Measurements from ENCODE around the gene TRAF5.

DNA sequence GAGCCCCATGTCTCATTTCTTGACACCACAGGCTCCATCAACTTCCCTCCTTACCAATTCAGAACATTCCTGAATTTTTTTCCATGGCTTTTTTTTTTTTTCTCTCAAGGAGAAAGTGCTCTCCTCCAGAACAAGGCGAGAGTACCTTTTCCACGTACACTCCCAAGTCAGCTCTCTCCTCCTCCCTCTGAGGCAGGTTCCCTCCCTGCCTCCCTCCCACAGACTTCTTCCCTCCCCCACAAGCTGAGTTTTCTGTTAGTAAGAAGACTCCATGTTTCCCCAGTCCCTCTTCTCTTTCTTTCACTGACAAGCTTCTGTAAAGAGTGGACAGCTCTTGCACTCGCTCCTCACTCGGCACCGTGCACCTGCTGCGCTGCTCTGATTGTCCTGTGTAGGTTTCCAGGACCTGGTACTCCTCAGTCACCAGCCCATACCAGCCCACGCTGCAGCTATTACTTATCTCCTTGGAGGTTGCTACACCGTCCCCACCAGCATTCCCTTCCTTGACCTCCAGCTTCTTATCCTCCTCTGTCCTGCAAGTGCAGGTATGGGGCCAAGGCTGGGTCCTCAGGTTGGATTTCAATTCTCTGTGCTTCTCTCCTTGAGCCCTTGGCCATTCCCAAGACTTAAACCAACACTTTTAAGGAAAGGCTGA lies 3.8 kb downstream of the TRAF5 start:
- TF ChIP-seq, protein P1, sequence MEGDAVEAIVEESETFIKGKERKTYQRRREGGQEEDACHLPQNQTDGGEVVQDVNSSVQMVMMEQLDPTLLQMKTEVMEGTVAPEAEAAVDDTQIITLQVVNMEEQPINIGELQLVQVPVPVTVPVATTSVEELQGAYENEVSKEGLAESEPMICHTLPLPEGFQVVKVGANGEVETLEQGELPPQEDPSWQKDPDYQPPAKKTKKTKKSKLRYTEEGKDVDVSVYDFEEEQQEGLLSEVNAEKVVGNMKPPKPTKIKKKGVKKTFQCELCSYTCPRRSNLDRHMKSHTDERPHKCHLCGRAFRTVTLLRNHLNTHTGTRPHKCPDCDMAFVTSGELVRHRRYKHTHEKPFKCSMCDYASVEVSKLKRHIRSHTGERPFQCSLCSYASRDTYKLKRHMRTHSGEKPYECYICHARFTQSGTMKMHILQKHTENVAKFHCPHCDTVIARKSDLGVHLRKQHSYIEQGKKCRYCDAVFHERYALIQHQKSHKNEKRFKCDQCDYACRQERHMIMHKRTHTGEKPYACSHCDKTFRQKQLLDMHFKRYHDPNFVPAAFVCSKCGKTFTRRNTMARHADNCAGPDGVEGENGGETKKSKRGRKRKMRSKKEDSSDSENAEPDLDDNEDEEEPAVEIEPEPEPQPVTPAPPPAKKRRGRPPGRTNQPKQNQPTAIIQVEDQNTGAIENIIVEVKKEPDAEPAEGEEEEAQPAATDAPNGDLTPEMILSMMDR (conservative IDR thresholded peaks at IDR 0.05; ENCODE audit: low read length), result no peak
- no peak for TF ChIP-seq EZH2phosphoT487 (IDR thresholded peaks at IDR 0.05; ENCODE audit: borderline replicate concordance)
